Rectal smooth muscle tissue (tissue), 1 donor: ENCODE data around the gene UPF1.

Experiments used
- H3K27ac ChIP-seq: one replicate; pipeline ENCODE4 v1.7.0; 2013; ENCODE audit warnings: low read depth, low read length, inconsistent platforms
- H3K27me3 ChIP-seq: one replicate; pipeline ENCODE4 v1.7.0; 2013; ENCODE audit warnings: low read length; ENCODE audit not compliant: control insufficient read depth, insufficient read depth
- H3K36me3 ChIP-seq: one replicate; pipeline ENCODE4 v1.7.0; 2013; ENCODE audit warnings: low read length; ENCODE audit not compliant: control insufficient read depth, insufficient read depth
- H3K4me1 ChIP-seq: one replicate; pipeline ENCODE4 v1.7.0; 2013; ENCODE audit warnings: low read length; ENCODE audit not compliant: control insufficient read depth, insufficient read depth
- H3K4me3 ChIP-seq: one replicate; pipeline ENCODE4 v1.7.0; 2013; ENCODE audit warnings: low read length
- H3K9ac ChIP-seq: one replicate; pipeline ENCODE4 v1.7.0; 2013; ENCODE audit warnings: low read length

UPF1 gene

GRCh38 chr19:18792661-18793060, 39.1 kb upstream of the UPF1 start:
- Histone ChIP-seq H3K9ac (no peak overlapping the region), H3K27me3 (peaks cover 45% of the 10 kb centered on the region), H3K27ac (no peak overlapping the region), H3K36me3 (no peaks in the 10 kb centered on the region), H3K4me1 (no peaks in the 10 kb centered on the region), H3K4me3 (no peak overlapping the region)

GRCh38 chr19:18793144-18794028, 38.4 kb upstream of the UPF1 start:
- no peak overlapping the region for H3K9ac ChIP-seq
- H3K27me3 ChIP-seq = peaks cover 46% of the 10 kb centered on the region
- no peaks in the 10 kb centered on the region for H3K4me1 ChIP-seq
- H3K4me3 ChIP-seq = no peak overlapping the region
- H3K36me3 ChIP-seq = no peaks in the 10 kb centered on the region
- no peak overlapping the region for H3K27ac ChIP-seq

DNA sequence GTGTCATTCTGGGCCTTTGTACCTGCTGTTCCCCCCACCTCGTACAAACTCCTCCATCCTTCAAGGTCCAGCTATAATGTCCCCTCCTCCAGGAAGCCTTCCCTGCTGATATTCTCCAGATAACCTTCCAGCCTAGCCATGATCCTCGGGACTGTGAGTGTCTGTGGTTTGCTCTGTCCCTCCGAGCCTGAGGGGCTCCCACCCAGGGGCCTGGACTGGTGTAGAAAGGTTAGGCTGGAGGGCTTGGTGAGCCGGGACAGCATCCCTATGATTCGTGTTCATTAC, 37.8 kb upstream of the UPF1 start:
- Histone ChIP-seq H3K4me3 (no peak overlapping the region), H3K27me3 (peaks cover 45% of the 10 kb centered on the region), H3K36me3 (no peaks in the 10 kb centered on the region), H3K4me1 (no peaks in the 10 kb centered on the region), H3K27ac (no peak overlapping the region), H3K9ac (no peak overlapping the region)

GRCh38 chr19:18794692-18795091, 37.1 kb upstream of the UPF1 start:
- Histone ChIP-seq H3K27me3 (peaks cover 42% of the 10 kb centered on the region), H3K4me1 (no peaks in the 10 kb centered on the region), H3K27ac (no peak overlapping the region), H3K36me3 (no peaks in the 10 kb centered on the region), H3K9ac (no peak overlapping the region), H3K4me3 (no peak overlapping the region)

DNA sequence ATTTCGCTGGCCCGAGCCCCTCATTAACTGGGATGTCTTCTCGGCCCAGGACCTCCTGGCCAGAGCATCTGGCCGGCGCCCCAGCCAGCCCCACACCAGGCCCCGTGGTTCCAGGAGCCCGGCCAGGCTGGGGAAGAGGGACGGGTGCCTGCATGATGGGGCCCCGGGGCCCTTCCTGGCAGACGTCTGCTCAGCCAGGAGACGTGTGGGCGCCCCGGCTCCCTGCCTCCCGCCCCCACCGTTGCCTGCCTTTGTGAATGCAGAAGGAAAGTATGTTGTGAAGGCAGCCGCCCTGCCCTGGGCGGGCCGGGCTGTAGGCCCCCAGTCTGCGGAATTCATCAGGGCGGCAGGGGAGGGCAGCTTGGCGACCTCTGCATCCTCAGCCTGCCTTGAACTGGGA, 36.2 kb upstream of the UPF1 start:
- H3K4me3 ChIP-seq = no peak overlapping the region
- H3K36me3 ChIP-seq = no peaks in the 10 kb centered on the region
- H3K9ac ChIP-seq = no peak overlapping the region
- H3K4me1 ChIP-seq = no peaks in the 10 kb centered on the region
- no peak overlapping the region for H3K27ac ChIP-seq
- peaks cover 35% of the 10 kb centered on the region for H3K27me3 ChIP-seq

DNA sequence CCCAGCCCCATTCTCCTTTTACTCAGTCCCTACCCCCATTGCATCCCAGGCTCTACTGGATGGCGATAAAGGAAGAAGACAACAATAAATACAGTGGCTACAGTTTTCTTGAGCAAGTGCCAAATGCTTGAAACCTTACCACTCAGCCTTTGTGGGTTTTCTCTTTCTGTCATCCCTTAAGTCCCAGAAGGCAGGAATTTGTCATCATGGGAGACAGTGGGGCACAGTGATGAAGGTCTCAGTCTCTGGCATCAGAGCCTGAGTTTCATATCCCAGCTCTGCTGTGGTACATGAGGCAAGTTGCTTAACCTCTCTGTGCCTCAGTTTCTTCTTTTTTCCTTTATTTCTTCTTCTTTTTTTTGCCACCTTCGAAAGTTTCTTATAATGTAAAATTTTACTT, 35.5 kb upstream of the UPF1 start:
- peaks cover 28% of the 10 kb centered on the region for H3K27me3 ChIP-seq
- no peaks in the 10 kb centered on the region for H3K4me1 ChIP-seq
- H3K9ac ChIP-seq = no peak overlapping the region
- H3K36me3 ChIP-seq = no peaks in the 10 kb centered on the region
- H3K27ac ChIP-seq = no peak overlapping the region
- H3K4me3 ChIP-seq = no peak overlapping the region

GRCh38 chr19:18798384-18799352, 33.1 kb upstream of the UPF1 start:
- Histone ChIP-seq H3K27ac (no peak overlapping the region), H3K27me3 (peaks cover 26% of the 10 kb centered on the region), H3K9ac (no peak overlapping the region)

GRCh38 chr19:18799389-18799970, 32.3 kb upstream of the UPF1 start:
- Histone ChIP-seq H3K4me1 (no peaks in the 10 kb centered on the region), H3K4me3 (no peak overlapping the region), H3K27ac (no peak overlapping the region), H3K27me3 (peaks cover 23% of the 10 kb centered on the region), H3K9ac (no peak overlapping the region), H3K36me3 (no peaks in the 10 kb centered on the region)

More at GRCh38 chr19:18798384-18799352, 33.1 kb upstream of the UPF1 start:
- H3K4me1 ChIP-seq = no peaks in the 10 kb centered on the region
- no peaks in the 10 kb centered on the region for H3K36me3 ChIP-seq
- H3K4me3 ChIP-seq = no peak overlapping the region

DNA sequence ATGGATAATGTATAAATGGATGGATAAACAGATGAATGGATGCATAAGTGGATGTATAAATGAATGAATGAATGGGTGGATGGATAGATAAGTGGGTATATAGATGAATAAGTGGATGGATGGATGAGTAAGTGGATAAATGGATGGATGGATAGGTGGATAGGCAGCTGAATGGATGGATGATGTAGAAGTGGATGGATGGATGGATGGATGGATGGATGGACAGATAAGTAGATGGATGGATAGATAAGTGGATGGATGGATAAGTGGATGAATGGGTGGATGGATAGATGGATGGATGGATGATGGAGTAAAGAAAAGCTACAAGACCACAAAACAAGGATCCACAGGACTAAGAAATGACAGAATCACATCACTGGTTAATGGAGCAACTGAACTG, 31.7 kb upstream of the UPF1 start:
- Histone ChIP-seq H3K36me3 (no peaks in the 10 kb centered on the region), H3K27me3 (peaks cover 19% of the 10 kb centered on the region), H3K27ac (no peak overlapping the region), H3K4me3 (no peak overlapping the region), H3K4me1 (no peaks in the 10 kb centered on the region), H3K9ac (no peak overlapping the region)

DNA sequence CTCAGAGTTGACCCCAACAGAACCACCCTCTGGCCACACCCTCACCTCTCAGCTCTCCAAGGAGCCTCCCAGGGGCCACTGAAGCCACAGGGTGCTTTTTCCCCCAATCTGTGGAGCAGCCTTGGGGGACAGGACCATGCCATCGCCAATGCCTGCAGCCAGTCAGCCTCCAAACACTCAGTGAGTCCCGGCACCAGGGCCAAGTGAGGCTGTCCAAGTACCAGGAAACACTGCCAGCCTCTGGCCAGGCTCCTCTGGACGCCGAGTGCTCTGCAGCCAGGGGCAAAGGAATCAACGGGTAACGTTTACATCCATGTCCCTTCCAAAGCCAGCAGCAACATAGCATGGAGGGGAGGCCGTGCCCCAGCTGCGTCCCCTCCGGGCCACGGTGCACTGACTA, 31.1 kb upstream of the UPF1 start:
- H3K27ac ChIP-seq = no peak overlapping the region
- no peak overlapping the region for H3K4me3 ChIP-seq
- H3K4me1 ChIP-seq = no peaks in the 10 kb centered on the region
- peaks cover 19% of the 10 kb centered on the region for H3K27me3 ChIP-seq
- no peak overlapping the region for H3K9ac ChIP-seq
- no peaks in the 10 kb centered on the region for H3K36me3 ChIP-seq

DNA sequence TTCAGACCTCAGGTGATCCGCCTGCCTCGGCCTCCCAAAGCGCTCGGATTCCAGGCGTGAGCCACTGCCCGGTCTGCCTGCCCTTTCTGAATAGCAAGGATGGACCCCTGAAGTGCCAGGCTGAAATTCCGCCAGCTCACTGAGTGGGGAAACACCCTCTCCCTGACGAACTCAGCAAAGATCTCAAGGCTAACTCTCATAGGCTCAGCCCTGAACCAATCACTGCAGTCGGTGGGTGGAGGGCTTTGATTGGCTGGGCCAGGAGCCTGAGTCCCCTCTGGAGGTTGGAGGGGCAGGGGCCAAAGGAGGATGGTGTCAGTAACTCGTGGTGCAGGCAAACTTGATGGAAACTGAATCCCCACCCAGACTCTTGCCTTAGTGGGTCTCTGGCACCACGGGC, 29.4 kb upstream of the UPF1 start:
- Histone ChIP-seq H3K9ac (no peak overlapping the region), H3K4me1 (no peaks in the 10 kb centered on the region), H3K27me3 (peaks cover 12% of the 10 kb centered on the region), H3K4me3 (no peak overlapping the region), H3K36me3 (no peaks in the 10 kb centered on the region), H3K27ac (no peak overlapping the region)

DNA sequence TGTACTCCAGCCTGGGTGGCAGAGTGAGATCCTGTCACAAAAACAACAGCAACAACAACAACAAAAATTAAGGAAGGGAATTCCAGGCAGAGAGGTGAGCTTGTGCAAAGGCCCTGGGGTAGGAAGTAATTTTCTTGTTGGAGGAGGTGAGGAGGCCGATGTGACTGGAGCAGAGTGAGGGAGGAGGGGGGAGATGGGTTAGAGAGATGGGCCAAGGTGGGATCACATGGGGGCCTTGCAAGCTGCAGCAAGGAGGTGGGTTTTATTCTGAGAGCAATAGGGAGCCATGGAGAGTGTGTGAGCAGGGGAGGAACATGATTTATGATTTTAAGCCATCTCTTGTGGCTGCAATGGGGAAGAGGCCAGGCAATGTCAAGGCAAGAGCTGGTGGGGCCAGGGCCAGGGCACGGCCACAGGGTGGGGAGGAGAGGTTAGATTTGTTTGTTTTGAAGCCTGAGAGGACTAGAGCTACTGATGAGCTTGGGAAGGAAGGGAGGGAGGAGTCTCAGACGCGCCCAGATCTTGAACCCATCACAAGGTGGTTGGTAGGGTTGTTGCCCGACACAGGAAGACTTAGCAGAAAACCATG, 28.1 kb upstream of the UPF1 start:
- Histone ChIP-seq H3K4me3 (no peak overlapping the region), H3K27ac (no peak overlapping the region), H3K9ac (no peak overlapping the region), H3K36me3 (no peaks in the 10 kb centered on the region), H3K27me3 (peaks cover 6% of the 10 kb centered on the region), H3K4me1 (no peaks in the 10 kb centered on the region)
